Measurements from ENCODE around the gene ANKRD33B.

The ANKRD33B gene

DNA sequence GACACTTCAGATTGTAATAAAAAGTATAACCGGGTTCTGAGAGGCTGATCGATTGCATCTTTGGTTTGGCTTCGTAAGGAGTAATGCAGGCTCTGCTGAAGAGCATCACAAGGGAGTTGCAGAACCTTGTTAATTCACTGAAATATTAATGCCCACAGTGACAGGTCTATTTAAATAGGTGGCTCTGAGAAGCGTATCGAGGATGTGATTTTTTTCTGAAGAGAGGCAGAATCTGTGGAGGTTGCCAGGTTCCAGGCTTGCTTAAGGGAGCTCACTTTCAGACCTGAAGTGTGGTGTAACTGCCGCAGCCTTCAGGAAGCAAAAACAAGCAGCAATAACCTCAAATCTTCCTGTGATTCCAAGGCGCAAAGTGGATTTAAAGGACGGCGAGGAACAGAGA, 80.3 kb downstream of the ANKRD33B start:
- no peak for DNase-seq

DNA sequence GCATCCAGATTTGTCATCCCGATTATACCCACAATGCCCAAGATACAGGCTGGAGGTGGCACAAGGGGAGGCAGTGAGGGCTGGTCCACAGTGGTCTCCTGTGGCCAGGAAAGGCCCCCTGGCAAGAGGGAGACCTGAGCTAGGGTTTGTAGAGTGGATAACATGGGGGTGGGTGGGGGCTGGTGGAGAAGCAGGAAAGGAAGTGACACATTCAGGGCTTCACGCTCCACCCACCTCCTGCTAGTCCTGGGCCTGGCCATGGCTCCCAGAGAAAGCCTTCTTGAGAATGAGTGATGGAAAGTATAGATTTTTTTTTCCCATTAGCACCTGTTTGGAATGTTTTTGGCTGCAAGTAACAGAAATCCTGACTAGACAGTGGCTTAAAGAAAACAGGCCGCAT, 81.3 kb downstream of the ANKRD33B start:
- DNase-seq = no peak

DNA sequence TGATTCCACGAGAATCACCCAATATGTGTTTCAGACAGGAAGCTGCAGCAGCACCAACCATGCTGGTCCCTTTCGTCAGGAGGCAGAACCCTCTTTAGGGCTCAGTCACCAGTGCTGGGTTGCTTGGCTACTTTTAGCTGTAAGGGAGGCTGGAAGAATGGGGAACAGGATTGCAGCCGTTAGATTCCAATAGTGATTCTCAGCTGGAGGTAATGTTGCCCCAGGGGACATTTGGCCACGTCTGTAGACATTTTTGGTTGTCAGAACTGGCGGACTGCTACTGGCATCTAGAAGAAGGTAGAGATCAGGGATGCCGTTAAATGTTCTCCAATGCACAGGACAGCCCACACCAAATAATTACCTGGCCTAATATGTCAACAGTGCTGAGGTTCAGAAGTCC, 81.8 kb downstream of the ANKRD33B start:
- DNase-seq = no peak

DNA sequence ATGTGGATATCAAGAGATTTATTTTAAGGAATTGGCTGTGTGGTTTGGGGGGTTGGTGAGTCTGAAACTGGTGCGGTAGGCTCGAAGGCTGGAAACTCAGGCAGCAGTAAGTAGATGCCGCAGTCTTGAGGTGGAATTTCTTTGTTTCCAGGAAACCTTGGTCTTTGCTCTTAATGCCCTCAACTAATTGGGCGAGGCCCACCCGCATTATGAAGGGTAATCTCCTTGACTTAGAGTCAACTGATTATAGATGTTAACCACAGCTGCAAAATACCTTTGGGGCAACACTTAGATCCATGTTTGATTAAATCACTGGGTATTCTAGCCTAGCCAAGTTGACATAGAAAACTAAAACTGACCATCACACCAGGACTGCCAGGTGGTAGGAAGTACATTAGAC, 83.8 kb downstream of the ANKRD33B start:
- no peak for DNase-seq

DNA sequence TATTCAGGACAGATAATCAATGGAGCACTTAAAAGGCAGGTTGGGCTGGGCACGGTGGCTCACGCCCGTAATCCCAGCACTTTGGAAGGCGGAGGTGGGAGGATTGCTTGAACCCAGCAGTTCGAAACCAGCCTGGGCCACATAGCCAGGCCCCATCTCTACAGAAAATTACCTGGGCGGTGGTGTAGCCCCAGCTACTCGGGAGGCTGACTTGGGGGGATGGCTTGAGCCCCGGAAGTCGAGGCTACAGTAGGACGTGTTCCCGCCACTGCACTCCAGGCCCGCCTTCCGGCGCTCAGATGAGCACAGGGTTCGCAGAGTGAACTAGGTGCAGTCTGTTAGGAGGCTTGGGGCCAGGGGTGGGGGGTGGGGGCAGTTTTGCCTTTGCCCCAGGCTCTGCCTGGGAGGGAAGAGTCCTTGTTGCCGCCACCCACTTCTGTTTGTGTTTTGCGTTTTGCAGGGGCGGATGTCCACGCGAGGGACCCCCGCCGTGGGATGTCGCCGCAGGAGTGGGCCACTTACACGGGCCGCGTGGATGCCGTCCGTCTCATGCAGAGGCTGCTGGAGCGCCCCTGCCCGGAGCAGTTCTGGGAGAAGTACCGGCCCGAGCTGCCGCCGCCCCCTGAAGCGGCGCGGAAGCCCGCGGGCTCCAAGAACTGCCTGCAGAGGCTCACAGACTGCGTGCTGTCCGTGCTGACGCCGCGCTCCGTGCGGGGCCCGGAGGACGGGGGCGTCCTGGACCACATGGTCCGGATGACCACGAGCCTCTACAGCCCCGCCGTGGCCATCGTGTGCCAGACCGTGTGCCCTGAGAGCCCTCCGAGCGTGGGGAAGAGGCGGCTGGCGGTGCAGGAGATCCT, 85.2 kb downstream of the ANKRD33B start:
- no peak for DNase-seq

DNA sequence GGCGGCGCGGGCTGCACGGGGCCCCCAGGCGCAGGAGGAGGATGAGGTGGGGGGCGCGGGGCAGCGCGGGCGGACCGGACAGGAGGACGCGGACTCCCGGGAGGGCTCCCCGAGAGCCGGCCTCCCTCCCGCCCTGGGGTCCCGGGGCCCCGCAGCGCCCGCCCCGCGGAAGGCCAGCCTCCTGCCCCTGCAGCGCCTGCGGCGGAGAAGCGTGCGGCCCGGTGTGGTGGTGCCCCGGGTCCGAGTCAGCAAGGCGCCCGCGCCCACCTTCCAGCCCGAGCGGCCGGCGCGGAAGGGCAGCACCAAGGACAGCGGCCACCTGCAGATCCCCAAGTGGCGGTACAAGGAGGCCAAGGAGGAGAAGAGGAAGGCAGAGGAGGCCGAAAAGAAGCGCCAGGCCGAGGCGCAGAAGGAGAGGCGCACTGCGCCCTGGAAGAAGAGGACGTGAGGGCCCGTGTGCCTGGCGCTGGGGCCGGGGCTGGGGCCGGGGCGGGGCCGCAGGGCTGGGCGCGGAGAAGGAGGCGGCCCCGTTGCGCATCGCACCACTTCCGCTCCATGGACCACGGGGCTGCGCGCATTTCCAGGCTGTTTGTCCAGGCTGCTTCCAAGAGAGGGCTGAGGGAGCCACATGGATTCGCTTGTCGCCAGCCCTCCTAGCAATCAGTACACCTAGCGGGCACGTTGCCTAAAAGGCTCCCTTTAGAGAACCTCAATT, 86.0 kb downstream of the ANKRD33B start:
- no peak for DNase-seq

DNA sequence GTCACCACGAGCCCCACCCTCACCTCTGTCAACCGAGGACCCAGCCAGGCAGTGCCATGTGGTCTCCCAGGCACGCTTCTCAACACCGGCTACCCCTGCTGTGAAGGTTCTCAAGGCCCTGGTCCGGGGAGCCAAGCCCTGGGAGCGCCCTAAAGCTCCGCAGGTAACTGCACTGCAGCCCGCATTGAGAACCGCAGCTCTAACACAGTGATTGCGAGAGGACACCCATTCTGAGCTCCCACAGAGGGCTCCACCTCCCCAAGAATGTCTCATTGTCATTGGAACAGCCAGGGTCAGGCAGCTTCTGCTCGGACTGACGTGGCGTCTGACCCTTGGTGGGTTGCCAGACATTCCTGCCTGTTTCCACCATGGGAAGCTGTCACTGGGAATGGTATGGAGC, 88.3 kb downstream of the ANKRD33B start:
- no peak for DNase-seq

DNA sequence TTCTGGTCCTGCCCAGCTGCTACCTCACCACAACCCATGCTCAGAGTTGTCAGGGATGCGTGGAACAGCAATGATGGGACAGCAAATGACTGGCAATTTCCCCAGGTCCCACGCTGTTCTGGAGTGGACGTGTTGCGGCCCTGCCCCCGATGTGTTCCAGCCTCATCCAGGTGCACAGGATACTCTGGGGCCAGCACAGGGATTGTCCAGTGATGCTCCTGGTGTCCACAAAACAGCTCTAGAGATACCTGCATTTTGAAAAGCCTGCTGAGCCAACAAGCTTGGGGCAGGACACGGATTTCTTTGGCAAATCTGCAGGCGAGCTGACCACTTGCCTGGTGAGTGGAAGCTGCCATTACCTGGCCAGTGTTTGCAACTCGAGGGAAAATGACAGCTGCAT, 88.7 kb downstream of the ANKRD33B start:
- no peak for DNase-seq

DNA sequence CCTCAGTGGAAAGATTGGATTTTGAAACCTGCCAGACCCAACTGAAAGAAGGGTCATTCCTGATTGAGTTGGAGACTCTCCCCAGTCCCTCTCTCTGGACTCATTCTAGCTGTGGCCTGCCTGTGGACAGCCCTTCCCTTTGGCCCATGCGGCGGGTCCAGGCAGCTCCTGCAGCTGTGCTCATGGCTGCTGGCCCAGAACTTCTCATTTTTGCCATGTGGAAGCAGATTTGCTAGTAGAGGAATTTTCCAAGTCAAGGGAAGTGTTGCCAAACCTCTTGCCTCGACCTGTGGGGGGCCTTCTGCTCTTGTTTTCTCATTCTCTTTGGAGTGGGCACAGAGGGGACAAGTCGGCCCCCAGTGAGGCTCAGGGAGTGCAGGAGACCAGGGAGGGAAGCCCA, 89.2 kb downstream of the ANKRD33B start:
- no peak for DNase-seq

DNA sequence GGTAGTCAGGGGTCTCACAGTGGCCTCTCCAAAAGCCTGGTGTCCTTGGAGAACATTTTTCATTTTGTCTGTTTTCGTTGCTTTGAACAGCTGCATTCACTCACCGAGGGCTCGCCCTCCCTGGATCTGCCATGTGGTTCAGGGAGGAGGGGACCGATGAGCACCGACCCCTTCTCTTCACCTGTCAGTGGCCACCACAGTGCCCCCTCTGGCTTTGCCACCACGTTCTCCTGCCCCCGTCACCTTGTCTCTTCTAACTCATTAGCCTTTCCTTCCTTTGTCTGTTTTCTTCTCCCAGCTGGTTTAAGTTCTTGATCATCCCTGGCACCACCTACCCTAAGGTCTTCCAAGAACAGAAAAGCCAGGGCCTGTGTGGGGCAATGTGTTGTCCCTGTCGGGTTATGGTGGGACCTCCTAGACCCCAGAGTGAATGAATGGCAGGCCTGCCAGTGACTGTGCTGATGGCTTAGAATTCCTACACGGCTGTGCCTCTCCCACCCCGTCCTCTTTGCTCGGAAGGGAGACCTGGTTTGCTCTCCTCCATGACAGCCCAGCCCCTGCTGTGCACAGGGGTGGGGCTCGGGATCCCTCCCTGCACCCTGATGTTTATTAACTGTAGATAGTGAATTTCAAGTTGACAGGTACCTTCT, 90.0 kb downstream of the ANKRD33B start:
- DNase-seq = no peak

DNA sequence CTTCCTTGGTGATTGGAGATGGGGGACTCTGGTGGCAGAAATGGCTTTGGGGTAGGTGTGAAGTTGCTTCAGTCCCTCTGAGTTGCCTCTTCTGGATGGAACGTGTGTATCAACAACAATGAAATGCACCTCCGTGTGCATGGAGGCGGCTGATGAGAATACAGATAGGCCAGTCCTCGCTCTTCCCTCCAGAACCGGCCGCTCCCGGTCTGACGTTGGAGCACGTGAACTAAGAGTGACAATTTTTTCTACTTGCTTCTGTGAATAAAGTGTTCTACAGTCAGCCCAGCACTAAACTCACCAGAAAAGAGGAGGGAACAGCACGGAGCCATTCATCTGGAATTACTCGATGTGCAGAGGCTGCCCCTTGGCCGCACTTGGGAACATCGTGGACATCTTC, 90.7 kb downstream of the ANKRD33B start:
- no peak for DNase-seq

DNA sequence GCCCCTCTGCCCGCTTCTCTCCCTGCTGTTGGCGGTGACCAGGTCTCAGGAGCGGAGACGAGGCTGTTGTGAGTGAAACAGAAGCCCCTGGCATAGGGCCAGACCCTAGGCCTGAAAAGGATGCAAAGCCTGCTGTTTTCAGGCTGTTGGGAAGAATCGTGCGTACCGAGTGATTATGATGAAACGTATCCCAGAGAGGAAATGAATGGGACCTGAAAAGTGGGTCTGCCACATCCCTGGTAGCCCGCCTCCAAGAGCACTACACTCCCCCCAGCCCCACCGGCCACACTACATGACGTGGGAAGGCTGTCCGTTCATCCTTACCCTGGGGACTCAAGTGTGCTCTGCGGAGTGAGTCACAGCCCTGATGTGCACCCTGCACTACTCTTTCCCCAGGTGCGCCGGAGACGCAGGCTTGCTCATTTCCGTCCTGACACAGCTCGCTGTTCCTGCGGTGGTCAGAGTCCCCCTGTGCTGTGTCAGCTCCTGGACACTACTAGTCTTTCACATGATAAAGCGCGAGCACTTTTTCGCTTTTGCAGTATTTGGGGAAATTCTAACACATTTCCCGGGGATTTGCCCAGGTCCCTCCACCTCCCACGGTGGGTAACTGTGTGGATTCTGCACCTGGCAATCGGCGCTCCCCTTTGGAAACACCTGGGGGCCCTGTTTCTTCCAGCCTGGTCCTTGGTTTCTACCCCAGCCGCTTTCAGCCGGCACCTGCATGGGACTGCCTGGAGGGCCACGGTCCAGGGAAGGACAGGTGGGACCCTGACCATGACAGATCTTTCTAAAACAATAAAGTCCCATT, 91.5 kb downstream of the ANKRD33B start:
- DNase-seq = no peak

DNA sequence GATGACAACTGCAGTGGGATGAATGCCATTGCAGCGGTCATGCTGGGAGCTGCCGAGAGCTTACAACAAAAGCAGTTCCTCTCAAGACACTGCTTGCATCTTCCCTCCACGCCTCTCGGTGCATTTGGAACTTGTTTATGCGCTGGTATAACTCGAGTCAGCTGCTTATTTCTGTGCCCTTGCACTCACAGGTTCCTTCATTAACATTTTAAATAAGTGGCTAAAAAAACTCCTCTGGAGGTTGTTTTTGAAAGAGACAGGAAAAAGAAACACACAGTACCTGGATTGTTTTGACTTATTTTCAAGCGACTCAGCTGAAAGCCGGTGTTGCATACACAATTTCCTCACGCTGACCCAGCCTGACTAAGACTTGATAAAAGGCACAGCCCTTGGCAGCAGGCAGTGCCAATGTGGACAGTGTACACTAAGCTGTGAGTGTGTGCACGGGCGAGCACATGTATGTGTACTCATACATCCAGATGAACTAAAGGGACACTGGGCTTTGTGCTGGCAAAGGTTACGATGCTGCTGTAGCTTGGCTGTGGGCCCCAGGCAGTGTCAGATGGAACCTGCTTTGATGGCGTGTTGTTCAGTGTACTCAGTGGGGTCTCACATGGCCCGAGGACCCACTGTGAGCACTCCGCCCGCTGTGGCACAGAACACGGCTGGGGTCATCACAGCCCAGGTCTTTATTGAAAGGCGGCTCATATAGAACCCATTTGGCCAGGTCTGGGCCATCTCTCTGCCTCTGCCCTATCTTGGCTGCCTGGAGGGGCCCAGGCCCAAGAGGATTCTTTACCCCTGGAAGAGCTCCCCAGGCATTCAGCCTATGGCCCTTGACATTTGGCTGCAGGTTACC, 92.3 kb downstream of the ANKRD33B start:
- DNase-seq = no peak

DNA sequence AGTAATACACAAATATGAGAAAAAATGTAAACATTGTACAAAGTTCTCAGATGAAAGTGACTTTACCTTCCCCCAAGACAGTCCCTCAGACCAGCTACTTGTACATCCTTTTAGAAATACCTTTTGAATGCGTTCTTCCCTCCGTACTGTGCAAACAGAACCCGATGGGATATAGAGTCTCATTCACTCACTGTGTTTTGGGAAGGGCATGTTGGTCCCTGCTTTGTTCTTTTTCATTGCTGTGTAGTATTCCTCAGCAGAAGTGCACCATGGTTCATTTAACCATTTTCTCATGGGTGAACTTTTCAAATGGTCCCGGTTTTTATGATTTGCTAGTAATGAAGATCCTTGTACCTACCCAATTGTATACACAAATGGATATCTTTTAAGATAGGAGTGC, 94.4 kb downstream of the ANKRD33B start:
- DNase-seq = no peak

DNA sequence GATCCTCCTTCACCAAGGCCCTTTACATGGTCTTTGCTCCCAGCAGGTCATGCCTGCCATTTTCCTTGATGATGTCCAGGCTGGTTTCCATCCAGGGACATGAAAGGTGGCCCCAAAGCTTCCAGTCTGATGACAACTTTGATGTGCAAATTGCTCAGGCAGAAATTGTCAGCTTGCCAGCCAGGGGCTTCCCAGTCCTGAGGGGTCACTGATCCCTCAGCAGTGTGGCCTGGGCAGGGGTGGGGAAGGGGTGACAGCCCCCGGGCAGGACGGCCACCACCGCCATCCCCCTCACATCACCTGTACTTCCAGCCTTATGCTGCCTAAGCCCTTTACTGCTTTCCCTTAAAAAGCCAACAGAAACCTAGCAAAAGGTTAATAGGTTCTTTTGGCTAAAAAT, 96.3 kb downstream of the ANKRD33B start:
- no peak for DNase-seq

DNA sequence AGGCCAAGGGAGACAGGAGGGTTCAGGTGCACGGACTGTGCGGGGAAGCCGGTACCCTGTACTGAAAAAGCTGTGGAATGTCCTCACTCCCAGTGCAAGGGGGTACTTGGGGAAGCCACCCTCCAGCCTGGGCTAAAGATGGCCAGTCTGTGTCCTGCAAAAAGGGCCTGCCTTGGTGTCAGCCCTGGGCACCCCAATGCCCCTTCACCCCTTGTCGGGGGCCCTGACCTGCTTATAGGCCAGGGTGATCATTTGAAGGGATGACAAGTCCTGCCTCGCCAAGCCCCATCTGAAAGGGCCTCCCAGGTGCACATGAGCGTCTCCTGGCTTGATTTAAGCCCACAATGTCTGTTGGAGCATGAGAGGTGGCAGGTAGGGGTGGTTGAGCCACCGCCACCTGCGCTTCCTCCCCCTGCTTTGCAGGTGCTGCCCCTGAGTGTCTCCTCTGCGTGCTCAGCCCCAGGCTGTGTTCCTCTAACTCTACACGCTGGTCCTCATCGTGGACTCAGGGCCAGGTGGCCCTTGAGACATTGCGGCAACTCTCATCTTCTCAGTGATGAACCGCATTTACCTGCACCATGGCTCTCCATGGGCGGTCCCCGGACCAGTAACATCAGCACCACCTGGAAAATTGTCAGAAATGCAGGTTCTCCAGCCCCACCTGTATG, 97.0 kb downstream of the ANKRD33B start:
- DNase-seq = no peak

DNA sequence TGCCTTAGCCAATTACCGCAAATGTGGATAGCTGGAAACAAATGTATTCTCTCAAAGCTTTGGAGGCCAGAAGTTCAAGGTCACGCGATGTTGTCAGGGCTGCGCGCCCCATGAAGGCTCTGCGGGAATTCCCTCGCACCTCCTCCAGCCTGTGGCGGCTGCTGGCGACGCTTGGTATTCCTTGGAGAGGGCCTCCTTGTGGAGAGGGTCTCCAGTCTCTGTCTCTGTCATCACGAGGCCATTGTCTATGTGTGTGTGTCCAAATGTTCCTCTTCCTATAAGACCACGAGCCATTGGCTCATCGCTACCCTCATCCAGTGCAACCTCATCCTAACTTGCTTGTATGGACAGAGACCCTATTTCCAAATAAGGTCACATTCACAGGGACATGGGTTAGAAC, 97.5 kb downstream of the ANKRD33B start:
- no peak for DNase-seq

DNA sequence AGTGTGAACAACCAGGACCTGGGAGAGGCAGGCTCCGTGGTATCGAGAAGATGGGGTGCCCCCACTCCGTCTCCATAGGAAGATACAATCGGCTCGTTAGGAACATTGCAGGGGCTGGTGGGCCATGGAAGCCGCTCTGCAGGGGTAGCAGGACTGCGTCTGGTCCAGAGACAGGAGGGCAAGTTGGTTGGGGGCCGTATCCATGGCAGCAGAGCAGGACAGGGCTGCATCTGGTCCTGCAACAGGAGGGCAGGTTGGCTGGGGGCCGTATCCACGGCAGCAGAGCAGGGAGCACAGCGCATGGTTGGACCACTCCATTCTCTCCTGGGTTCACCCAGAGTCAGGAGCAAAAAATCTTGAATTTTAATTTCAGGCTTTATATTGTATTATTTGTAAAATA, 98.2 kb downstream of the ANKRD33B start:
- DNase-seq = no peak

DNA sequence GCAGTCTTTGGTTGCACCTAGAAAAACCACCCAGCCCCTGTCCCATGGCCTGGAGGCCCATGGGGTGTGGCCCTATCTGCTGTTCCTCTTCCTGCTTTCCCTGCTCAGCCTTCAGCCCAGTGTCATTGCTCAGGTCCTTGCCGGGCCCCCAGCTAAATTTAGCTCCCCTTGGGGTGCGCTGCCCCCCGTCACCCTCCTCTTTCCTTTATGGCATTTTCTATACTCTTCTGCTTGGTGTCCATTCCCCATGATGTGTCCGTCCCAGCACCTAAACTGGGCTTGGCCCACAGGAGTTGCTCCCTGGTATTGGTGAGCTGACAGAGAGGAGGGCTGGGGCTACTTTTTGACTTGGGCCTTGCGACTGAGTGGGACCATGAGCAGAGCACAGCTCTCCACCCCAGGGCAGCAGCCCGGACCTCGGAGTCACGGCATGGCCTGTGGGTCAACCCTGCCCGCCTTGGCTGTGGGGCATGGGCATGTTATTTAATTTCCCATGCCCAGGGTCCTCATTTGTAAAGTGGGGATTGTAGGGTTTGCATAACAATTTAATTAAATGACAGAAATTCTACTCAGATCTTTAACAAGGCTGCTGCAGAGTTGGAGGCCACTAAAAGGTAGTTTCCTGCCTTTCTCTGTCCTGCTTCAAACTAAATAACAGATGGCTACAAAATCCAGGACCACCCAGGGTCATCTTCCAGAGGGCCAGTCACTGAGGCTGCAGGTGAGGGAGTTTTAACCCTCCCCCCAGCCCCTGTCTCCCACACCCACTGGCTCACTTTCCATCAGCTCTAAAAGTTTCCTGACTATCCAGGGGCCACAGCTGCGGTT, 99.0 kb downstream of the ANKRD33B start:
- DNase-seq = no peak

DNA sequence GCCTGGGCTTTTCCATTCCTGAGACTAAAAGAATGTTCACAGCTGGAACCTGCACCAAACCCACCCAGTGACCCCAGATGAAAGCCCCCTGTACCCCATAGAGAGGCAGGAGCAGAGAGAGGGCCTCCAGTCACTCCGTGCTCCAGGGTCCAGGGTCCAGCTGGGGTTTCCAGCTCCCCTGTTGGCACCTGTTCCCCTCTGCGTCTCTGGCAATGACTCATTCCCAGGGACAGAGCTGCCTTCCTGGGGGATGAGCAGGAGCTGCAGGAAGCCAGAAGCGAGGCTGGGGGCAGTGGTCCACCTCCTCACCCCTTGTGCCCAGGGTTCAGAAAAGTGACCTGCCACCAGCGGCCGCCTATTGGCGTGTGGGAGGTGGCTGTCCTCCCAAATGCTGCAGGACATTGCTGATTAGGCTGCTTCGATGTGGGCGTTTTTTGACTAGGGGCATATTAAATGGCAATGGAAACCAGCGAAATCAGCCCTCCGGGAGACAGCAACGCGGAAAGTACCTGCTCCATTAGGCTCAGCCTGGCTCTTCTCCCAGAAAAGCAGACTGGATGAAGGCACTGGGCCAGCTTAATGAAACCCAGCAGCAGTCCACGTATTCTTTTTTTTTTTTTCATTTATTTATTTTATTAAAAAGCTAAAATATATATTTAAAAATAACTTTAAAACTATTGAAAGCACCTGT, 99.8 kb downstream of the ANKRD33B start:
- DNase-seq = no peak
